ENCODE data around the gene RASA3.

RASA3 gene

DNA sequence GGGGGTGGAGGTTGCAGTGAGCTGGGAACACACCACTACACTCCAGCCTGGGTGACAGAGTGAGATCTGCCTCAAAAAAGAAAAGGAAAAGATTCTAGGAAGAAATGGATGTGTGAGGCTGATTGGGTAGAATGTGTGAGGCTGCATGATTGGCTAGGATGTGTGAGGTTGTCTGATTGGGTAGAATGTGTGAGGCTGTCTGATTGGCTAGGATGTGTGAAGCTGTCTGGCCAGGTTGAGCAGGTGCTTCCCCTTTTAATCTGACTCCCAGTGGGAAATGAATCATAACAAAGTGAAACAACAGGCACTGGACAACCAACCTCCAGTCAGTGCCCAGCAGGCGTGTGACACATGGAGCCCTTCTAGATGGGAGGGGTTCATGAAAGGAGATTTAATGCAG lies 173.2 kb downstream of the RASA3 start:
- Histone ChIP-seq H3K4me3 (ENCODE audit: insufficient read depth, low read depth, low read length) (no peak overlapping the region), H3K27me3 (ENCODE audit: control insufficient read depth, insufficient read depth, low read length, poor library complexity, severe bottlenecking) (no peaks in the 10 kb centered on the region), H3K9me3 (ENCODE audit: control insufficient read depth, low read length) (peaks cover 3% of the 10 kb centered on the region), H3K36me3 (ENCODE audit: control insufficient read depth, insufficient read depth, low read length) (no peaks in the 10 kb centered on the region), H3K4me1 (ENCODE audit: control insufficient read depth, insufficient read depth, low read length) (no peaks in the 10 kb centered on the region), H3K27ac (ENCODE audit: insufficient read depth, low read depth, low read length, poor library complexity, severe bottlenecking) (no peak overlapping the region)
- WGBS, 2 experiments, result 85 to 95% methylated on average over 1 of the region's 1 CpG

DNA sequence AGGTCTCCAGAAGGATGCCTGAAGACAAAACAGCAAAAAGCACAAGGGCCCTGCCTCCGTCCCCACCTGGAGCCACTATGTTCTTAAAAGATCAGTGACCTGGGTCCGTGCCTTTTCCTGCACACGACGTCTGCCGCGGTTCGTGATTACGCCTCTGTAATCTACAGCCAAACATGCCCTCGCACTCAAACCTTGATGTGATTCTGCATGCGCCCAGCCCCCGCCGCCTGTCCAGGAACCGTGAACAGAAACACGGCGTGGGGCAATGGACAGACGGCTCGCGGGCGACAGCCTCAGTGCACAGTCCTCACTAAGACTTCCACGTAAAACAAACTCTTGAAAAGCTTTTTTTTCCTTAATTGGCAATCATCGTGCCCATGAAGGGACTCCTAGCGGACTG lies 174.1 kb downstream of the RASA3 start:
- Histone ChIP-seq H3K27me3 (ENCODE audit: control insufficient read depth, insufficient read depth, low read length, poor library complexity, severe bottlenecking) (no peaks in the 10 kb centered on the region), H3K9me3 (ENCODE audit: control insufficient read depth, low read length) (peaks cover 3% of the 10 kb centered on the region), H3K4me1 (ENCODE audit: control insufficient read depth, insufficient read depth, low read length) (no peaks in the 10 kb centered on the region), H3K36me3 (ENCODE audit: control insufficient read depth, insufficient read depth, low read length) (no peaks in the 10 kb centered on the region), H3K4me3 (ENCODE audit: insufficient read depth, low read depth, low read length) (no peak overlapping the region), H3K27ac (ENCODE audit: insufficient read depth, low read depth, low read length, poor library complexity, severe bottlenecking) (no peak overlapping the region)
- 95% methylated on average over 22 of the region's 22 CpGs for WGBS, 2 experiments

DNA sequence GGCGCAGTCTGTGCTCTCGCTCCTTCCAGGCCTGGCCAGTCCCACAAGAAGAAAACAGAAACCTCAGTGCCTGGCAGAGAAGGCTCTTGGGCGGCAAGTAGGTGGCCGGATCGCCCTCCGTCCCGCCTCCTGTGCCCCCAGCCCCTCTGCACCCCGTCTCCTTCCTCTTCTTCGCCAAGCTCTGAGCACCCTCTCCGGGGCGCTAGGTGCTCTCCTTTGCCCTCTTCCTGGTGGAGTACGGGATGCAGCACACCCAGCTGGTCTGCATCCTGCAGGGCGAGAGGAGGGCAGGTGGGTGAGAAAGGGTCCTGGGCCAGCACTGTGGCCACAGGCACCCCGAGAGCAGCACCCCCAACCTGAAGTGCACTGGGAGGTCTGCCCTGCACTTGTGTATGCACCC lies 175.9 kb downstream of the RASA3 start:
- Histone ChIP-seq H3K4me1 (ENCODE audit: control insufficient read depth, insufficient read depth, low read length) (no peaks in the 10 kb centered on the region), H3K27ac (ENCODE audit: insufficient read depth, low read depth, low read length, poor library complexity, severe bottlenecking) (no peak overlapping the region), H3K36me3 (ENCODE audit: control insufficient read depth, insufficient read depth, low read length) (no peaks in the 10 kb centered on the region), H3K27me3 (ENCODE audit: control insufficient read depth, insufficient read depth, low read length, poor library complexity, severe bottlenecking) (no peaks in the 10 kb centered on the region), H3K9me3 (ENCODE audit: control insufficient read depth, low read length) (peaks cover under 1% of the 10 kb centered on the region), H3K4me3 (ENCODE audit: insufficient read depth, low read depth, low read length) (no peak overlapping the region)
- 93 to 95% methylated on average over 14 of the region's 14 CpGs for WGBS, 2 experiments

DNA sequence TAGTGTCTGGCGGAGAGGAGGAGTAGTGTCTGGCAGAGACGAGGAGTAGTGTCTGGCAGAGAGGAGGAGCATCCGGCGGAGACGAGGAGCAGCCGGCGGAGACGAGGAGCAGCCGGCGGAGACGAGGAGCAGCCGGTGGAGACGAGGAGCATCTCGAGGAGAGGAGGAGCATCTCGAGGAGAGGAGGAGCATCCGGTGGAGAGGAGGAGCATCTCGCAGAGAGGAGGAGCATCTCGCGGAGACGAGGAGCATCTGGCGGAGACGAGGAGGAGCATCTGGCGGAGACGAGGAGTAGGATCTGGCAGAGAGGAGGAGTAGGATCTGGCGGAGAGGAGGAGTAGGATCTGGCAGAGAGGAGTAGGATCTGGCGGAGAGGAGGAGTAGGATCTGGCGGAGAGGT lies 176.7 kb downstream of the RASA3 start:
- Histone ChIP-seq H3K9me3 (ENCODE audit: control insufficient read depth, low read length) (no peaks in the 10 kb centered on the region), H3K27me3 (ENCODE audit: control insufficient read depth, insufficient read depth, low read length, poor library complexity, severe bottlenecking) (no peaks in the 10 kb centered on the region), H3K36me3 (ENCODE audit: control insufficient read depth, insufficient read depth, low read length) (no peaks in the 10 kb centered on the region), H3K27ac (ENCODE audit: insufficient read depth, low read depth, low read length, poor library complexity, severe bottlenecking) (no peak overlapping the region), H3K4me3 (ENCODE audit: insufficient read depth, low read depth, low read length) (no peak overlapping the region), H3K4me1 (ENCODE audit: control insufficient read depth, insufficient read depth, low read length) (no peaks in the 10 kb centered on the region)
- 90 to 92% methylated on average over 27 of the region's 27 CpGs for WGBS, 2 experiments

DNA sequence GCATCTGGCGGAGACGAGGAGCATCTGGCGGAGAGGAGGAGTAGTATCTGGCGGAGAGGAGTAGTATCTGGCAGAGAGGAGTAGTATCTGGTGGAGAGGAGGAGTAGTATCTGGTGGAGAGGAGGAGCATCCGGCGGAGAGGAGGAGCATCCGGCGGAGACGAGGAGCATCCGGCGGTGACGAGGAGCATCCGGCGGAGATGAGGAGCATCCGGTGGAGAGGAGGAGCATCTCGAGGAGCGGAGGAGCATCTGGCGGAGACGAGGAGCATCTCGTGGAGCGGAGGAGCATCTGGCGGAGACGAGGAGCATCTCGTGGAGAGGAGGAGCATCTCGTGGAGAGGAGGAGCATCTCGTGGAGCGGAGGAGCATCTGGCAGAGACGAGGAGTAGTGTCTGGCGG lies 177.2 kb downstream of the RASA3 start:
- Histone ChIP-seq H3K4me1 (ENCODE audit: control insufficient read depth, insufficient read depth, low read length) (no peaks in the 10 kb centered on the region), H3K27ac (ENCODE audit: insufficient read depth, low read depth, low read length, poor library complexity, severe bottlenecking) (no peak overlapping the region), H3K9me3 (ENCODE audit: control insufficient read depth, low read length) (no peaks in the 10 kb centered on the region), H3K4me3 (ENCODE audit: insufficient read depth, low read depth, low read length) (no peak overlapping the region), H3K27me3 (ENCODE audit: control insufficient read depth, insufficient read depth, low read length, poor library complexity, severe bottlenecking) (no peaks in the 10 kb centered on the region), H3K36me3 (ENCODE audit: control insufficient read depth, insufficient read depth, low read length) (no peaks in the 10 kb centered on the region)
- WGBS, 2 experiments, result 93 to 95% methylated on average over 29 of the region's 29 CpGs

DNA sequence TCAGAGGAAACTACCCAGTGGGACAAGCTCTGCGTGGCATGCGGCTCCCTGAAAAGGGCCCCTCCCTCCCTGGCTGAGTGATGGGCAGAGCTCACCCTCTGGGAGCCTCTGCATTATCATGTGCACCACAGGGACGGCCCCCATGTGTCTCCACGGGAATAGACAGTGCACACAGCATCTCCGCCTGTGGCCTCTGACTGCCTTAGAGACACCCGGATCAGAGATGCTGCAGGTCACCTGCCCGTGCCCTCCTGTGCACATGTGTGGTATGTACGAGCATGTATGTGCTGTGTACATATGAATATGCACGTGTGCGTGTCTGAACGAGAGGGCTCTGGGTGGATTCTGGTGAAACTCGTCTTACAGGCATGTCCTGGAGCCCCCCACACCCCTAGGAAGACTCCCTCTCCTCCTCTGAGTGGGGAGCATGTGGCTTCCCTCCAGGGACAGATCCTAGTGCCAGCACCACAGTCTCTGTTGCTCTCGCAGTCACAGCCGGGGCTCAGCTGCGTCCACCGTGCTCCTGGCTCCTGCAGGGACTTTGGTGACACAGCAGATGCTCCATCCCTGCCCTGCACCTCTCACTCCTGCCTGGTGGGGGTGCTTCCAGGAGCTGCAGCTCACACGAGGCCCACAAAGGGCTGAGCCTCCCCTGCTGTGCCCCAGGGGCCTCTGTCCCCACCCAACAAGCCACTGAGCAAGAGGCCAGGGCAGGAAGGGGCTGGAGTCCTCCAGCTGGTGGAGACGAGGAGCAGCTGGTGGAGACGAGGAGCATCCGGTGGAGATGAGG lies 178.2 kb downstream of the RASA3 start:
- no peaks in the 10 kb centered on the region for H3K4me1 ChIP-seq (ENCODE audit: control insufficient read depth, insufficient read depth, low read length)
- H3K4me3 ChIP-seq (ENCODE audit: insufficient read depth, low read depth, low read length), result no peak overlapping the region
- H3K27me3 ChIP-seq (ENCODE audit: control insufficient read depth, insufficient read depth, low read length, poor library complexity, severe bottlenecking), result no peaks in the 10 kb centered on the region
- H3K27ac ChIP-seq (ENCODE audit: insufficient read depth, low read depth, low read length, poor library complexity, severe bottlenecking), result no peak overlapping the region
- no peaks in the 10 kb centered on the region for H3K36me3 ChIP-seq (ENCODE audit: control insufficient read depth, insufficient read depth, low read length)
- 84 to 88% methylated on average over 20 of the region's 20 CpGs for WGBS, 2 experiments
- no peaks in the 10 kb centered on the region for H3K9me3 ChIP-seq (ENCODE audit: control insufficient read depth, low read length)

DNA sequence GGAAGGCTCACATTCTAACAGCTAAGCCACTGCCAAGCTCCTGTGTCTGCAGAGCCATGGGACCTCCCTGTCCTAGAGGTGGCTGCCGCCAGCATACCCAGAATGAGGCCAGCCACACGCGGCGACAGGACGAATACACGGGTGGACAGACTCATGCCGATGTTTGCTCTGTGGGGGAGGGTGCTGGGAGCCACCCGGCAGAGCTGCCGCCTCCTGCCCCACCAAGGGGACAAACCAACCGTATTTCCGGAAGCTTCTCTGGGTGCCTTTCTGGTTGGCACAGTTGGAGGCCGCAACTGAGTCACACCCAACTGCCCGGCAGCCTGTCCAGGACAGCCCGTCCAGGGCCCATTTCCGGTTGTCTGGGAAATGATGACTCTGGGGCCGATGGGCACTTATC lies 178.9 kb downstream of the RASA3 start:
- 94% methylated on average over 16 of the region's 16 CpGs for WGBS, 2 experiments
- H3K4me3 ChIP-seq (ENCODE audit: insufficient read depth, low read depth, low read length), result no peak overlapping the region
- no peak overlapping the region for H3K27ac ChIP-seq (ENCODE audit: insufficient read depth, low read depth, low read length, poor library complexity, severe bottlenecking)
- no peaks in the 10 kb centered on the region for H3K9me3 ChIP-seq (ENCODE audit: control insufficient read depth, low read length)
- no peaks in the 10 kb centered on the region for H3K4me1 ChIP-seq (ENCODE audit: control insufficient read depth, insufficient read depth, low read length)
- no peaks in the 10 kb centered on the region for H3K36me3 ChIP-seq (ENCODE audit: control insufficient read depth, insufficient read depth, low read length)
- H3K27me3 ChIP-seq (ENCODE audit: control insufficient read depth, insufficient read depth, low read length, poor library complexity, severe bottlenecking), result no peaks in the 10 kb centered on the region

DNA sequence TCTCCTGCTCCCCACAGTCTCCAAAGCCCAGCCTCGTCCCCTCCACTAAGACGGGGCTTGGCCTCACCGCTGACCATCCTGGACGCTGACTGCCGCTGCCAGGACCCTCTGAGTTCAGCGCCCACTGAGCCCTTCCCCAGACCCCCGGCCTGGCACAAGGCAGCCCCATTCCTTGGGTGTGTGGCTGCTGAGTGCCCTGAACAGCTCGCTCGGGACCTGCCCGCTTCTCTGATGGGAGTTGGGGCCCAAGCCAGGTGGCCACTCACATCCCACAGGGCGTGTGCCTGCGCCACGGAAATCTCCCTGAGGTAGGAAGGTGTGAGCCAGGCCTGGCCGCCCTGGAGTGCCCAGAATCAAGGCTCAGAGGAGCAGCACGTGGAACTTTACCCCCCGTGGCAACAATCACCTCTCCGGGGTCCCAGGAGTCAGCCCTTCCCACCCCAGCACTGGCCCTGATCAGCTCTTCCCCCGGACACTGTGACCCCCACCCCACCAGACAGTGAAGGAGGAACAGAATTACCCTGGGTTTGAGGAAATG lies 179.4 kb downstream of the RASA3 start:
- 93 to 94% methylated on average over 18 of the region's 18 CpGs for WGBS, 2 experiments
- no peak overlapping the region for H3K4me3 ChIP-seq (ENCODE audit: insufficient read depth, low read depth, low read length)

DNA sequence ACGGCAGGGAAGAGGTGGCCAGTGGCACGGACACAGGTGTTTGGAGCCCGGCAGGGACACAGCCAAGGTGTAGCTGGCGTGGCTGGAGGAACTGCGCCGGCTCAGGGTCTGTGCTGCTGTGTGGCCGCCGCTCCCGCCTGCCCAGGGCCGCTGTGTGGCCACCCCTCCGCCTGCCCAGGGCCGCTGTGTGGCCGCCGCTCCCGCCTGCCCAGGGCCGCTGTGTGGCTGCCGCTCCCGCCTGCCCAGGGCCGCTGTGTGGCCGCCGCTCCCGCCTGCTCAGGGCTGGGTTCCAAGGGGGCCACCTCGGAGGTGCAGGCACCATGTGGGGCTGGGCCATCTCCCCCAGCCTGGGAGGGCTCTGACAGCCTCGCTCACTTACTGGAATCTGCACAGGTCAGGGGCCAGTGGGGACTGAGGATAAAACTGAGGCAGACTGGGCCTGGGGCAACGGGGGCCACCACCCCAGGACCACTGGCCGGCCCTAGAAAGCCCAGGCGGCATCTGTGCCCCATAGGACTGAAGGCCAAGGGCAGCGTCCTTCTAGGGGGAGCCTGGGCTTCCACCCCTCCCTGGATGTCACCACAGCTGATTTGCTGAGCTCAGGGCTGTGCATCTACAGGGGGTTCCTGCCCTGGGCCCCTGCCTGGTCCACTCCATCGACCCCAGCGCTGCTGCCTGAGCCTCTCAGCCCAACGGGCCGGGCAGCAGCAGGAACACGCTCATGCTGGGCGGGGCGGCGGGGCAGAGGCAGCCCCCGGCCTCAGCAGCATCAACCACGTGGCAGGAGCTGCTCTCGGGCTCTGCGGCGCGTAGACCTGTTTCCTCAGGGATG lies 180.1 kb downstream of the RASA3 start:
- no peaks in the 10 kb centered on the region for H3K36me3 ChIP-seq (ENCODE audit: control insufficient read depth, insufficient read depth, low read length)
- H3K4me3 ChIP-seq (ENCODE audit: insufficient read depth, low read depth, low read length), result no peak overlapping the region
- no peaks in the 10 kb centered on the region for H3K9me3 ChIP-seq (ENCODE audit: control insufficient read depth, low read length)
- H3K4me1 ChIP-seq (ENCODE audit: control insufficient read depth, insufficient read depth, low read length), result no peaks in the 10 kb centered on the region
- 94% methylated on average over 42 of the region's 42 CpGs for WGBS, 2 experiments
- no peaks in the 10 kb centered on the region for H3K27me3 ChIP-seq (ENCODE audit: control insufficient read depth, insufficient read depth, low read length, poor library complexity, severe bottlenecking)
- H3K27ac ChIP-seq (ENCODE audit: insufficient read depth, low read depth, low read length, poor library complexity, severe bottlenecking), result no peak overlapping the region

More for the DNA sequence above, 179.4 kb downstream of the RASA3 start:
- Histone ChIP-seq H3K9me3 (ENCODE audit: control insufficient read depth, low read length) (no peaks in the 10 kb centered on the region), H3K27ac (ENCODE audit: insufficient read depth, low read depth, low read length, poor library complexity, severe bottlenecking) (no peak overlapping the region), H3K27me3 (ENCODE audit: control insufficient read depth, insufficient read depth, low read length, poor library complexity, severe bottlenecking) (no peaks in the 10 kb centered on the region), H3K36me3 (ENCODE audit: control insufficient read depth, insufficient read depth, low read length) (no peaks in the 10 kb centered on the region), H3K4me1 (ENCODE audit: control insufficient read depth, insufficient read depth, low read length) (no peaks in the 10 kb centered on the region)

DNA sequence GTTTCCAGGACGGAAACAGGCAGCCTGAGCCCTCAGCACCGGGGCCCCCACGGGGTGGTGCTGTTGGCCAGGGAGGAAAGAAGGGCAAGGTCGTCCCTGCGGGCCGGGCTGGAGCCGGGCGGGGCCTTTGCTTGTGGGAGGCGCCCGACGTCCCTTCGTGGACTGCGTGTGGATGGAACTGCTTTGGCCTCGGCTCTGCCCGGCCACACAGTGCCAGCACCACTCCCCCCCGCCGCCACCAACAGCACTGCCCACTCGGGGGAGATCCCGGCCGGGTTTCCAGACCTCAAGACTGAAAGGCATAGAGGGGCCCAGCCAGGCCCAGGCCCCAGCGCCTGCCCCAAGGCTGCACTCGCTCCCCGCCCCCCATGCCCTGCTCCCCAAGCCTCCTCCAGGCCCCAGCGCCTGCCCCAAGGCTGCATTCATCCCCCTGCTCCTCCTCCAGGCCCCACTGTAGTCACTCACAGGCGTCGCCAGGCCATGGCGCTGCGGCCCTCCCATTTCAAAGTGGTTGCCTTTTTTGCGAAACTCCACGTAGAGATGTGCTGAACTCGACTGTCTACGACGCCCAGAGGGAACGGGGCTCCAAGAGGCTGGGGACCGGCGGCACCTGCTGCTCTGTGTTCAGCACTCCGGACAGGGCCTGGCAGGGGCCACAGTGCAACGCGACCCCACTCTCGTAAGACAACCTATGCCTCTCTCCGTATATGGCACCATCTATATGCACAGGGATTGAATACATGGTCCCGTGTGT lies 181.0 kb downstream of the RASA3 start:
- no peak overlapping the region for H3K4me3 ChIP-seq (ENCODE audit: insufficient read depth, low read depth, low read length)
- WGBS, 2 experiments, result 67 to 68% methylated on average over 42 of the region's 42 CpGs
- H3K27ac ChIP-seq (ENCODE audit: insufficient read depth, low read depth, low read length, poor library complexity, severe bottlenecking), result no peak overlapping the region

More for the DNA sequence above, 181.0 kb downstream of the RASA3 start:
- H3K36me3 ChIP-seq (ENCODE audit: control insufficient read depth, insufficient read depth, low read length), result no peaks in the 10 kb centered on the region
- H3K9me3 ChIP-seq (ENCODE audit: control insufficient read depth, low read length), result no peaks in the 10 kb centered on the region
- no peaks in the 10 kb centered on the region for H3K27me3 ChIP-seq (ENCODE audit: control insufficient read depth, insufficient read depth, low read length, poor library complexity, severe bottlenecking)
- H3K4me1 ChIP-seq (ENCODE audit: control insufficient read depth, insufficient read depth, low read length), result no peaks in the 10 kb centered on the region
